Ascending aorta (tissue), 2 donors: Measurements from ENCODE around the gene HTR3B. TPM values are rescaled to one million over a fixed set of nuclear protein-coding genes. Genes with fewer than 3 reads are reported as not detected.

Source experiments
- DNase-seq, 2 donors: peaks; one replicate each; pipeline ENCODE4 v3.0.0-alpha.2; 2019; ENCODE audit warnings: low spot score in 2 of 2
- H3K27ac ChIP-seq, 2 donors: fragments of 200-600 bp; sonication (generic); one replicate each; pipeline ENCODE4 v1.5.1; 2016 to 2017; ENCODE audit warnings: mild to moderate bottlenecking in 1 of 2
- H3K27me3 ChIP-seq: fragments of 200-600 bp; sonication (generic); one replicate; pipeline ENCODE4 v1.5.1; 2017
- H3K36me3 ChIP-seq, 2 donors: fragments of 200-600 bp; sonication (generic); one replicate each; pipeline ENCODE4 v1.5.1; 2016
- H3K4me1 ChIP-seq, 2 donors: fragments of 200-600 bp; sonication (generic); one replicate each; pipeline ENCODE4 v1.5.1; 2016 to 2017; ENCODE audit warnings: mild to moderate bottlenecking in 1 of 2
- H3K4me3 ChIP-seq, 2 donors: fragments of 200-600 bp; sonication (generic); one replicate each; pipeline ENCODE4 v1.5.1; 2016 to 2017; ENCODE audit warnings: mild to moderate bottlenecking in 1 of 2
- H3K9me3 ChIP-seq, 2 donors: fragments of 200-600 bp; sonication (generic); one replicate each; pipeline ENCODE4 v1.5.1; 2016
- CTCF ChIP-seq, 3 experiments: fragments of 200-600 bp in 2 of 3; fragments of 450-650 bp in 1 of 3; sonication (generic) in 2 of 3; IDR thresholded peaks; one replicate each; pipeline ENCODE4 v1.5.1; 2016 to 2019; ENCODE audit warnings: antibody characterized with exemption in 3 of 3, mild to moderate bottlenecking in 1 of 3, moderate library complexity in 1 of 3
- intact Hi-C: fragments of 100-400 bp; cut with DNase I; formaldehyde crosslinking; loops from one replicate; pipeline ENCODE4 v1.15.1; 2023
- total RNA-seq: library from RNA; depleted of rRNA; stranded (reverse); fragments of >200 nt; gene quantifications from one replicate; pipeline ENCODE4 v1.1.0, GENCODE V29; 2016

The HTR3B gene
- total RNA-seq, 1 donor from 2014 or later = not detected

GRCh38 chr11:113951537-113951936 lies 46.9 kb downstream of the HTR3B start:
- TF ChIP-seq CTCF (IDR thresholded peaks at IDR 0.05) = no peak
- no peaks in the 10 kb centered on the region for H3K9me3 ChIP-seq

GRCh38 chr11:113952070-113952469 lies 47.5 kb downstream of the HTR3B start:
- Histone ChIP-seq H3K36me3 (no peaks in the 10 kb centered on the region), H3K4me1 (no peaks in the 10 kb centered on the region), H3K27ac (no peak overlapping the region), H3K4me3 (no peak overlapping the region), H3K9me3 (no peaks in the 10 kb centered on the region), H3K27me3 (no peaks in the 10 kb centered on the region)
- DNase-seq = no peak
- intact Hi-C loops = no loop called here
- no peak for TF ChIP-seq CTCF (IDR thresholded peaks at IDR 0.05)

More at GRCh38 chr11:113951537-113951936, 46.9 kb downstream of the HTR3B start:
- Histone ChIP-seq H3K27me3 (no peaks in the 10 kb centered on the region), H3K27ac (no peak overlapping the region), H3K36me3 (no peaks in the 10 kb centered on the region), H3K4me1 (no peaks in the 10 kb centered on the region), H3K4me3 (no peak overlapping the region)
- DNase-seq = no peak
- intact Hi-C loops = no loop called here

GRCh38 chr11:113952588-113952987 lies 48.0 kb downstream of the HTR3B start:
- no peaks in the 10 kb centered on the region for H3K4me1 ChIP-seq
- no peaks in the 10 kb centered on the region for H3K27me3 ChIP-seq
- H3K27ac ChIP-seq = no peak overlapping the region
- no peak for TF ChIP-seq CTCF (IDR thresholded peaks at IDR 0.05)
- no peak for DNase-seq
- no peaks in the 10 kb centered on the region for H3K9me3 ChIP-seq
- intact Hi-C loops = no loop called here
- H3K36me3 ChIP-seq = no peaks in the 10 kb centered on the region
- no peak overlapping the region for H3K4me3 ChIP-seq

- Histone ChIP-seq H3K27me3 (no peaks in the 10 kb centered on the region), H3K27ac (no peak overlapping the region), H3K4me3 (no peak overlapping the region), H3K4me1 (no peaks in the 10 kb centered on the region), H3K36me3 (no peaks in the 10 kb centered on the region), H3K9me3 (no peaks in the 10 kb centered on the region)
- intact Hi-C loops = no loop called here
- no peak for DNase-seq
- no peak for TF ChIP-seq CTCF (IDR thresholded peaks at IDR 0.05)
These were observed 49.6 kb downstream of the HTR3B start for GRCh38 chr11:113954235-113954634.

GRCh38 chr11:113956986-113957385 lies 52.4 kb downstream of the HTR3B start:
- no peak overlapping the region for H3K27ac ChIP-seq
- H3K36me3 ChIP-seq = no peaks in the 10 kb centered on the region
- no peaks in the 10 kb centered on the region for H3K4me1 ChIP-seq
- H3K4me3 ChIP-seq = no peak overlapping the region
- no peaks in the 10 kb centered on the region for H3K27me3 ChIP-seq
- intact Hi-C loops = no loop called here
- H3K9me3 ChIP-seq = no peaks in the 10 kb centered on the region
- DNase-seq = no peak
- TF ChIP-seq CTCF (IDR thresholded peaks at IDR 0.05) = no peak

GRCh38 chr11:113960702-113961330 lies 56.2 kb downstream of the HTR3B start:
- Histone ChIP-seq H3K36me3 (no peaks in the 10 kb centered on the region), H3K4me1 (no peaks in the 10 kb centered on the region), H3K27me3 (no peaks in the 10 kb centered on the region), H3K9me3 (no peaks in the 10 kb centered on the region), H3K27ac (no peak overlapping the region), H3K4me3 (no peak overlapping the region)
- intact Hi-C loops = no loop called here
- no peak for DNase-seq
- no peak for TF ChIP-seq CTCF (IDR thresholded peaks at IDR 0.05)
